Measurements from ENCODE around the gene TCTN3. TPM values are rescaled to one million over a fixed set of nuclear protein-coding genes. Genes with fewer than 3 reads are reported as not detected.

The TCTN3 gene
- polyA plus RNA-seq, 1 of the 3 experiments (the other 2 are of a cell fraction) = 39.5 TPM

GRCh38 chr10:95711492-95711891 is 17.8 kb upstream of the TCTN3 start:
- no peak overlapping the region for H3K4me2 ChIP-seq
- DNase-seq = no peak
- no peaks in the 10 kb centered on the region for H3K27me3 ChIP-seq (ENCODE audit: insufficient read depth)
- no peaks in the 10 kb centered on the region for H3K9me3 ChIP-seq
- H4K20me1 ChIP-seq (ENCODE audit: insufficient read depth) = no peaks in the 10 kb centered on the region
- H3K9ac ChIP-seq = no peak overlapping the region
- H3K27ac ChIP-seq (ENCODE audit: low read depth in 2 of 2, low read length in 1 of 2) = no peak overlapping the region
- no peaks in the 10 kb centered on the region for H3K79me2 ChIP-seq (ENCODE audit: insufficient read depth)
- ChIA-PET CTCF (interaction anchor here (1.7 kb wide), 2 partner anchors 16 to 18 kb away, joined by 4 to 6 read pairs; partner anchors contain the start of gene TCTN3), POLR2A (interaction anchor here (0.7 kb wide), 1 partner anchor 153 kb away, joined by 3 read pairs; no protein-coding TSS in a partner anchor)
- no peak overlapping the region for H2AFZ ChIP-seq (ENCODE audit: low read depth)
- H3F3A ChIP-seq (replicated peaks; ENCODE audit: insufficient read depth) = no peaks in the 10 kb centered on the region
- no peaks in the 10 kb centered on the region for H3K9me2 ChIP-seq
- no peak for TF ChIP-seq EP300 (IDR thresholded peaks at IDR 0.05; ENCODE audit: borderline replicate concordance in 1 of 2, low read depth in 1 of 2, low read length in 1 of 2)
- no peak for TF ChIP-seq PBX3 (IDR thresholded peaks at IDR 0.05)
- no peak for TF ChIP-seq RAD21 (IDR thresholded peaks at IDR 0.05; ENCODE audit: low read length)
- TF ChIP-seq SIN3A (IDR thresholded peaks at IDR 0.05; ENCODE audit: borderline replicate concordance, low read depth, low read length) = no peak
- no peak for TF ChIP-seq ZBTB33 (IDR thresholded peaks at IDR 0.05; ENCODE audit: borderline replicate concordance, low read depth)
- TF ChIP-seq MXI1 (IDR thresholded peaks at IDR 0.05; ENCODE audit: low read depth, low read length) = no peak
- no peak for TF ChIP-seq TAF1 (IDR thresholded peaks at IDR 0.05; ENCODE audit: borderline replicate concordance, low read depth, low read length)
- TF ChIP-seq, protein P1, sequence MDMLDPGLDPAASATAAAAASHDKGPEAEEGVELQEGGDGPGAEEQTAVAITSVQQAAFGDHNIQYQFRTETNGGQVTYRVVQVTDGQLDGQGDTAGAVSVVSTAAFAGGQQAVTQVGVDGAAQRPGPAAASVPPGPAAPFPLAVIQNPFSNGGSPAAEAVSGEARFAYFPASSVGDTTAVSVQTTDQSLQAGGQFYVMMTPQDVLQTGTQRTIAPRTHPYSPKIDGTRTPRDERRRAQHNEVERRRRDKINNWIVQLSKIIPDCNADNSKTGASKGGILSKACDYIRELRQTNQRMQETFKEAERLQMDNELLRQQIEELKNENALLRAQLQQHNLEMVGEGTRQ (IDR thresholded peaks at IDR 0.05; ENCODE audit: borderline replicate concordance, low read depth, low read length) = no peak
- TF ChIP-seq GATA2 (CRISPR knock-in tag; IDR thresholded peaks at IDR 0.05) = no peak
- TF ChIP-seq POLR2AphosphoS5 (IDR thresholded peaks at IDR 0.05; ENCODE audit: low read depth, low read length) = no peak
- WGBS (ENCODE audit: low lambda C conversion rate) = 71% methylated on average over 4 of the region's 4 CpGs
- H3K4me1 ChIP-seq (ENCODE audit: control insufficient read depth in 1 of 2, insufficient read depth in 2 of 2, low read depth in 1 of 2, low read length in 1 of 2) = no peaks in the 10 kb centered on the region
- no peaks in the 10 kb centered on the region for H3K36me3 ChIP-seq (replicated peaks in 1 of 2; ENCODE audit: control insufficient read depth in 1 of 2, insufficient read depth in 2 of 2, low read length in 1 of 2)
- no peak overlapping the region for H3K4me3 ChIP-seq (ENCODE audit: low read depth in 2 of 2, low read length in 1 of 2)

GRCh38 chr10:95706990-95707389 is 13.3 kb upstream of the TCTN3 start:
- Histone ChIP-seq H3K4me3 (ENCODE audit: low read depth in 2 of 2, low read length in 1 of 2) (no peak overlapping the region), H2AFZ (ENCODE audit: low read depth) (no peak overlapping the region), H3K27ac (ENCODE audit: low read depth in 2 of 2, low read length in 1 of 2) (no peak overlapping the region), H3K9ac (no peak overlapping the region), H3K4me1 (ENCODE audit: control insufficient read depth in 1 of 2, insufficient read depth in 2 of 2, low read depth in 1 of 2, low read length in 1 of 2) (no peaks in the 10 kb centered on the region), H3K79me2 (ENCODE audit: insufficient read depth) (no peaks in the 10 kb centered on the region), H3K9me3 (no peaks in the 10 kb centered on the region), H4K20me1 (ENCODE audit: insufficient read depth) (no peaks in the 10 kb centered on the region), H3K27me3 (ENCODE audit: insufficient read depth) (no peaks in the 10 kb centered on the region), H3F3A (replicated peaks; ENCODE audit: insufficient read depth) (no peaks in the 10 kb centered on the region), H3K4me2 (no peak overlapping the region), H3K9me2 (no peaks in the 10 kb centered on the region), H3K36me3 (replicated peaks in 1 of 2; ENCODE audit: control insufficient read depth in 1 of 2, insufficient read depth in 2 of 2, low read length in 1 of 2) (no peaks in the 10 kb centered on the region)
- CTCF ChIA-PET = interaction anchor here (1.0 to 3.0 kb wide), 2 partner anchors 14 to 135 kb away, joined by 3 to 11 read pairs; partner anchors contain the start of gene TCTN3
- TF ChIP-seq TEAD4 (IDR thresholded peaks at IDR 0.05; ENCODE audit: borderline replicate concordance, insufficient read depth) = no peak
- TF ChIP-seq CHD2 (IDR thresholded peaks at IDR 0.05; ENCODE audit: low read length, partially characterized antibody) = no peak
- no peak for TF ChIP-seq PBX3 (IDR thresholded peaks at IDR 0.05)
- TF ChIP-seq, protein P2, sequence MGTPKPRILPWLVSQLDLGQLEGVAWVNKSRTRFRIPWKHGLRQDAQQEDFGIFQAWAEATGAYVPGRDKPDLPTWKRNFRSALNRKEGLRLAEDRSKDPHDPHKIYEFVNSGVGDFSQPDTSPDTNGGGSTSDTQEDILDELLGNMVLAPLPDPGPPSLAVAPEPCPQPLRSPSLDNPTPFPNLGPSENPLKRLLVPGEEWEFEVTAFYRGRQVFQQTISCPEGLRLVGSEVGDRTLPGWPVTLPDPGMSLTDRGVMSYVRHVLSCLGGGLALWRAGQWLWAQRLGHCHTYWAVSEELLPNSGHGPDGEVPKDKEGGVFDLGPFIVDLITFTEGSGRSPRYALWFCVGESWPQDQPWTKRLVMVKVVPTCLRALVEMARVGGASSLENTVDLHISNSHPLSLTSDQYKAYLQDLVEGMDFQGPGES (IDR thresholded peaks at IDR 0.05; ENCODE audit: low read depth, low read length) = no peak
- TF ChIP-seq EZH2phosphoT487 (IDR thresholded peaks at IDR 0.05; ENCODE audit: borderline replicate concordance, low read depth) = no peak
- TF ChIP-seq RXRA (IDR thresholded peaks at IDR 0.05; ENCODE audit: borderline replicate concordance, low read depth) = no peak
- POLR2A ChIA-PET = no interaction called here
- WGBS (ENCODE audit: low lambda C conversion rate) = 47% methylated on average over 3 of the region's 7 CpGs
- DNase-seq = no peak
